H1 (cell line): ENCODE data around the gene FOXK1. TPM values are rescaled to one million over a fixed set of nuclear protein-coding genes. Genes with fewer than 3 reads are reported as not detected.

Experiments used
- EZH2 ChIP-seq: fragments of 200-600 bp; sonication (generic); IDR thresholded peaks from 2 replicates; pipeline ENCODE4 v1.7.1; 2012; ENCODE audit warnings: low read depth, mild to moderate bottlenecking, moderate library complexity, low read length, inconsistent platforms; ENCODE audit not compliant: severe bottlenecking
- HDAC2 ChIP-seq, 2 experiments: fragments of 300-600 bp in 1 of 2; sonication (generic) in 1 of 2; IDR thresholded peaks; 2 replicates each; pipeline ENCODE4 v1.6.1; 2011 to 2012; ENCODE audit warnings: low read depth in 2 of 2, low read length in 2 of 2, mild to moderate bottlenecking in 2 of 2, moderate library complexity in 2 of 2, borderline replicate concordance in 1 of 2, inconsistent platforms in 1 of 2
- TCF12 ChIP-seq: IDR thresholded peaks from 2 replicates; pipeline ENCODE4 v1.6.1; 2011; ENCODE audit warnings: low read depth, mild to moderate bottlenecking, low read length
- polyA plus RNA-seq, 7 experiments: library from polyadenylated mRNA; depleted of rRNA in 3 of 7; stranded (reverse) in 5 of 7; unstranded in 2 of 7; fragments of >200 nt in 5 of 7; fragments of 200-250 nt in 2 of 7; gene quantifications; 1 replicate in 5 of 7; 2 replicates in 1 of 7; 4 replicates in 1 of 7; pipeline versions ENCODE4 v1.2.1 to v1.2.3, GENCODE V29; 2011 to 2013; ENCODE audit warnings: missing spikeins in 2 of 7, mixed read lengths in 2 of 7
- total RNA-seq: library from RNA; stranded (reverse); fragmentation: NEBNext Ultra II Directional; extraction: Animal tissue kit (Norgen Biotek cat#: 25700); gene quantifications from 2 replicates; pipeline ENCODE4 v1.2.1, GENCODE V29; 2021
- TF ChIP-seq, protein P1 (sequence below): IDR thresholded peaks from 2 replicates; pipeline ENCODE4 v1.6.1; 2011; ENCODE audit warnings: low read length, improper control_type of control experiment
- TF ChIP-seq, protein P2 (sequence below), 3 experiments: IDR thresholded peaks; 1 replicate in 2 of 3; 2 replicates in 1 of 3; pipeline versions ENCODE4 v1.5.1 to v1.6.1; 2011; ENCODE audit warnings: low read length in 3 of 3, mild to moderate bottlenecking in 3 of 3, inconsistent platforms in 2 of 3, low read depth in 1 of 3, moderate library complexity in 1 of 3; ENCODE audit not compliant: insufficient read depth in 1 of 3; ENCODE audit errors: control extremely low read depth in 1 of 3

Gene FOXK1
- total and polyA plus RNA-seq, 2 of the 8 experiments (the other 6 are each of a cell fraction or from before 2014, with no cell fraction given): 2.0 to 8.5 TPM

GRCh38 chr7:4800926-4801838, 119.1 kb downstream of the FOXK1 start (continued):
- TF ChIP-seq, protein P1, sequence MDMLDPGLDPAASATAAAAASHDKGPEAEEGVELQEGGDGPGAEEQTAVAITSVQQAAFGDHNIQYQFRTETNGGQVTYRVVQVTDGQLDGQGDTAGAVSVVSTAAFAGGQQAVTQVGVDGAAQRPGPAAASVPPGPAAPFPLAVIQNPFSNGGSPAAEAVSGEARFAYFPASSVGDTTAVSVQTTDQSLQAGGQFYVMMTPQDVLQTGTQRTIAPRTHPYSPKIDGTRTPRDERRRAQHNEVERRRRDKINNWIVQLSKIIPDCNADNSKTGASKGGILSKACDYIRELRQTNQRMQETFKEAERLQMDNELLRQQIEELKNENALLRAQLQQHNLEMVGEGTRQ: no peak
- no peak for TF ChIP-seq HDAC2 (IDR thresholded peaks at IDR 0.05; ENCODE audit: borderline replicate concordance in 1 of 2, low read depth in 2 of 2, low read length in 2 of 2)
- TF ChIP-seq, protein P2, sequence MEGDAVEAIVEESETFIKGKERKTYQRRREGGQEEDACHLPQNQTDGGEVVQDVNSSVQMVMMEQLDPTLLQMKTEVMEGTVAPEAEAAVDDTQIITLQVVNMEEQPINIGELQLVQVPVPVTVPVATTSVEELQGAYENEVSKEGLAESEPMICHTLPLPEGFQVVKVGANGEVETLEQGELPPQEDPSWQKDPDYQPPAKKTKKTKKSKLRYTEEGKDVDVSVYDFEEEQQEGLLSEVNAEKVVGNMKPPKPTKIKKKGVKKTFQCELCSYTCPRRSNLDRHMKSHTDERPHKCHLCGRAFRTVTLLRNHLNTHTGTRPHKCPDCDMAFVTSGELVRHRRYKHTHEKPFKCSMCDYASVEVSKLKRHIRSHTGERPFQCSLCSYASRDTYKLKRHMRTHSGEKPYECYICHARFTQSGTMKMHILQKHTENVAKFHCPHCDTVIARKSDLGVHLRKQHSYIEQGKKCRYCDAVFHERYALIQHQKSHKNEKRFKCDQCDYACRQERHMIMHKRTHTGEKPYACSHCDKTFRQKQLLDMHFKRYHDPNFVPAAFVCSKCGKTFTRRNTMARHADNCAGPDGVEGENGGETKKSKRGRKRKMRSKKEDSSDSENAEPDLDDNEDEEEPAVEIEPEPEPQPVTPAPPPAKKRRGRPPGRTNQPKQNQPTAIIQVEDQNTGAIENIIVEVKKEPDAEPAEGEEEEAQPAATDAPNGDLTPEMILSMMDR (IDR thresholded peaks at IDR 0.05; ENCODE audit: control extremely low read depth in 1 of 3, insufficient read depth in 1 of 3, low read depth in 1 of 3, low read length in 3 of 3): no peak
- no peak for TF ChIP-seq EZH2
- TF ChIP-seq TCF12: no peak
